Posterior cingulate gyrus (tissue), 11 donors: ENCODE data around the gene LSP1.

Source experiments
- DNase-seq, 10 donors: peaks; one replicate each; pipeline versions ENCODE4 v3.0.0 to v3.0.0-alpha.2; 2020 to 2021; ENCODE audit warnings: mixed read lengths in 3 of 10
- intact Hi-C: fragments of 100-400 bp; cut with DNase I; formaldehyde crosslinking; loops from one replicate; pipeline ENCODE4 v1.15.1; 2023

LSP1 gene

GRCh38 chr11:1931341-1932104 is 78.6 kb downstream of the LSP1 start:
- DNase-seq: peak in 3 of 10 donors; percentile 19 to 79 (median 58)
- intact Hi-C loops: no loop called here

DNA sequence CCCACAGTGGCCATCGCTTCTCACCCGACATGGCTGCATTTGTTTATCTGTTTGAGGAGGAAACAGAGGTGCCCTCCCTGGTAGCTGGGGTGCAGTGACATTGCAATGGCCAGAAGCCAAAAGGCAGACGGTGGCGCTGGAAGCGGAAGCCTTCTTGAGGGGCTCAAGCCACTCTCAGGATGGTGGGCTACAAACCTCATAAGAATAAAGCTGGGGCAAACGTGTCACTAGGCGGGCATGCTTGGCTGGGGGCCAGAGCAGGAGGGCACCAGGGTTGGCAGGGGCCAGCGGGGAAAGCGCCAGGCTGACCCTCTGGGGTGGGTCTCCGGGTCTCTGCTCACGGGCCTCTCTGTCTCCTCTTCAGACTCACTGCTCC is 79.2 kb downstream of the LSP1 start:
- DNase-seq: peak in 4 of 10 donors; percentile 9 to 83 (median 65)
- intact Hi-C loops: no loop called here

GRCh38 chr11:1932681-1933080 is 79.8 kb downstream of the LSP1 start:
- intact Hi-C loops: no loop called here
- no peak for DNase-seq

DNA sequence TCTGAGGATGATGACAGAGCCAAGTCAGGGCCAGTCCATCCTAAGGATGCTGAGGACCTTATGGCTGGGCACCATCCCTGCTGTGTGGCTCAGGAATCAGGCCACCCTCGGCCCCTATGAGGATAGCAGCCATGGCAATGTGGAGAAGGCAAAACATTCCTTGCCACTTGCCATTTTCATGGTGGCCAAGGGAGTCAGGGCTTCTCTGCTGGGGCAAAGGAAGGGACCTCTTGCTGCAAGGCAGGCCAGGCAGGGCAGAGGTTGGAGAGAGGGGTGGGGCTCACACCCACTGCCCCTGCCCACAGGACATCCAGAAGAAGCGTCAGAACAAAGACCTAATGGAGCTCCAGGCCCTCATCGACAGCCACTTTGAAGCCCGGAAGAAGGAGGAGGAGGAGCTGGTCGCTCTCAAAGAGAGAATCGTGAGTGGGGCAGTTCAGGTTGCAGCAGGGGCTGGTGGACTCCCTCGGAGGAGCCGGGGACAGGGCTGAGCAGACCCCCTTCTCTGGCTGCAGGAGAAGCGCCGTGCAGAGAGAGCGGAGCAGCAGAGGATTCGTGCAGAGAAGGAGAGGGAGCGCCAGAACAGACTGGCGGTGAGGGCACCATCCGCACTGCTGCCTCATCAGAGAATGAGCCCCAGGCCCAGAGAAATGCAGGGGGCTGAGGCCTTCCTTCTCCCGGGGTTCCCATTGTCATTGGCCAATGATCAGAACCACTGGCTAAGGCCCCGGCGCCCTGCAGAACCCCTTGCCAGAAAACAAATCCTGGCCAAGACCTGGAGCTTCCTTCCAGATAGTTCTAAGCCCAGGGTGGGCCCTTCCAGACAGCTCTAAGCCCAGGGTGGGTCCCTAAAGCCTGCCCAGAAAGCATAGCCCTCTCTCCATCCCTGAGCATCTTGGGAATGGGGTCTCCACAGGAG is 80.8 kb downstream of the LSP1 start:
- peak in 4 of 10 donors; percentile 13 to 60 (median 54) for DNase-seq
- intact Hi-C loops: no loop called here

DNA sequence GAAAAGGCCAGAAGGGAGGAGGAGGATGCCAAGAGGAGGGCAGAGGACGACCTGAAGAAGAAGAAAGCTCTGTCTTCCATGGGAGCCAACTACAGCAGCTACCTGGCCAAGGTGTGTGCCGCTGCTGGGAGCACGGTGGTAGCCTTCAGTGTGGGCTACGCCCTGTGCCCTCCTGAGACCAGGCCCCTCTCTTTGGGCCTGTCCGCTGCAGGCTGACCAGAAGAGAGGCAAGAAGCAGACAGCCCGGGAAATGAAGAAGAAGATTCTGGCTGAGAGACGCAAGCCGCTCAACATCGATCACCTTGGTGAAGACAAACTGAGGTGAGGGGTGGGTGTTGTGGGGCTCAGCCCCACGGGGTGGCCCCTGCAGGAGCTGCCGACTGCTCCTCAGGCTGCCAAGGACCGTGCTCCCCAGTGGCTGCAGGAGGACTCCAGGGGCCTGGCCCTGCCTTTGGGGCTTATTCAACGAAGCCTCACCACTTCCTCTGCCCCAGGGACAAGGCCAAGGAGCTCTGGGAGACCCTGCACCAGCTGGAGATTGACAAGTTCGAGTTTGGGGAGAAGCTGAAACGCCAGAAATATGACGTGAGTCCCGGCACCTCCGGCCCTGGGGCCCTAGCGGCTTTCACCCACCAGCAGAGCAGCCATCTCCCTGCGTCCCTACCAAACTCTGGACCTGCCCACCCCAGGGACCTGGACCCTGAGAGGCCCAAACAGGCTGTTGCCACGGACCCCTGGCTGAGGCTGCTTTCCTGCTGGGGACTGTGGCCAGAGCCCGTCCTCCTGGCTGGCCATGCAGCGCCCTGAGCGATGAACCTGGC is 81.7 kb downstream of the LSP1 start:
- DNase-seq: peak in 4 of 10 donors; percentile 9 to 72 (median 67)
- intact Hi-C loops: no loop called here

DNA sequence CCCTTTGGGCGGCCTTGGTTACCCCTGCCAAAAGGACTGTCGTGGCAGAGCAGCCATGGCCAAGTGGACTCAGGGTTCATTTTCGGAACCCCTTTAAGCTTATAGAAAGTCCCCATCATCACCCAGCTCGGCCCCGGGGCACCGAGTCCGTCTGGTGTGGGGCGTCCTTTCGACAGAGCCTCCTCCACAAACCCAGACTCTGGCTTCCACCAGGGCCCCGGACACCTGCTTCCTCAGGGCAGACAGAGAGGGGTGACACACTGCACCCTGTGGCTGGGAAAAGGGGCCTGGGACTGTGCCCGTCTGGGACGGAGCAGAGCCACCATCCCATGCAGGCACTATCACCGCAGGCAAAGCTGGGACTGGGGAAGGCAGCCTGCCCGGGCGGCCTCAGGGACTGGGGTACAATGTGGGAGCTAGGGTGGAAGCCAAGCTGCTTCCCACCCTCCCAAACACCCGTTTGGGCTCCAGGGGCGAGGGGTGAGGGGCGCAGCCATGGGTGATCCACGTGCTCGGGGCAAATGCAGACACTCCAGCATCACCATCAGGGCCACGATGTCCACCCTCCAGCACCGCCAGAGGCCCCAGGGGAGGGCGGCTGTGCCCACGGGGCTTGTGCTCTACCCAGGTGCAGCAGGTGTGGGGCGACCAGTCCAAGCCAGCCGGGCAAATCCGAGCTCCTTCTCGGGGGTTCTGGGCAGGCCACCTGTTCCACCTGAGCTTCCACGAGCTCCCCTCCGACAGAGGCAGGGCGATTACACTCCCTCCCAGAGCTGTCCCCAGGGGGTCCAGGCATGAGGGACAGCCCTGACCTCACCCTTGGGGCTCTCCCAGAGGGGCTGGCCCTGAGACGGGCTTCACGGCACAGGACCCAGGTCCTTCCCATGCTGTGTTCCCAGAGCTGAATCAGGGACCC is 82.5 kb downstream of the LSP1 start:
- intact Hi-C loops: no loop called here
- peak in 4 of 10 donors; percentile 22 to 76 (median 71) for DNase-seq

DNA sequence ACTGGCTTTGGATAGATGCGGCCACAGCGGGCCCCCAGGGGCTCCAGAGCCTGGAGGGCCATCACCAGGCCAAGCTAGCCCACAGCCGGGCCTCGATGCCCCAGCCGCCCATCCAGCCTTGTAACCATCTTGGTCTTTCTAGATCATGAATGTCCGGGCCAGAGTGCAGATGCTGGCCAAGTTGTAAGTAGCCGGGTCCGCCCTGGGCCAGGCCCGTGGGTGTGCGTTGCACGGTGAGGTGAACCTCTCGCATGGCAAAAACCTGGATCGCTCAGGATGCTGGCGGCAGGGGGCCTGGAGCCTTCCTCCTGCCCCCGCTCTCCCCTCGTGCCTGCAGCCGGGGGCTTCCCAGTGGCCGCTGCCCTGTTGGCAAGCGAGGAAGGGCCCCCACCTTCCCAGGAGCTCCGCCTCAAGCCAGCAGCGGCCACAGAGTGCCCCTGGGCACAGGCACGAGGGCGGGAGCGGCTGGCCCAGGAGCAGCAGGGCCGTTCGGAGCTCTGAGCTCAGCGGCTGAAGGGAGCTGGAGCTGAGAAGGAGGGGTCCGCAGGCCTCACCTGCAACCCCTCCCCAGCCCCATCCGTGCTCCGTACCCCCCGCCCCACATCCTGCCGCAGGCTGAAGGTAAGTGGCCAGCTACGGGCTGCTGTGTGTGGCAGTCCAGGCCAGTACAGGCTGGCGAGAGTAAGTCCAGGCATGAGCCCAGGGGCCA is 83.3 kb downstream of the LSP1 start:
- peak in 4 of 10 donors; percentile 1 to 66 (median 38) for DNase-seq
- intact Hi-C loops: no loop called here

GRCh38 chr11:1936781-1937615 is 84.1 kb downstream of the LSP1 start:
- DNase-seq: peak in 5 of 10 donors; percentile 5 to 72 (median 64)
- intact Hi-C loops: no loop called here

DNA sequence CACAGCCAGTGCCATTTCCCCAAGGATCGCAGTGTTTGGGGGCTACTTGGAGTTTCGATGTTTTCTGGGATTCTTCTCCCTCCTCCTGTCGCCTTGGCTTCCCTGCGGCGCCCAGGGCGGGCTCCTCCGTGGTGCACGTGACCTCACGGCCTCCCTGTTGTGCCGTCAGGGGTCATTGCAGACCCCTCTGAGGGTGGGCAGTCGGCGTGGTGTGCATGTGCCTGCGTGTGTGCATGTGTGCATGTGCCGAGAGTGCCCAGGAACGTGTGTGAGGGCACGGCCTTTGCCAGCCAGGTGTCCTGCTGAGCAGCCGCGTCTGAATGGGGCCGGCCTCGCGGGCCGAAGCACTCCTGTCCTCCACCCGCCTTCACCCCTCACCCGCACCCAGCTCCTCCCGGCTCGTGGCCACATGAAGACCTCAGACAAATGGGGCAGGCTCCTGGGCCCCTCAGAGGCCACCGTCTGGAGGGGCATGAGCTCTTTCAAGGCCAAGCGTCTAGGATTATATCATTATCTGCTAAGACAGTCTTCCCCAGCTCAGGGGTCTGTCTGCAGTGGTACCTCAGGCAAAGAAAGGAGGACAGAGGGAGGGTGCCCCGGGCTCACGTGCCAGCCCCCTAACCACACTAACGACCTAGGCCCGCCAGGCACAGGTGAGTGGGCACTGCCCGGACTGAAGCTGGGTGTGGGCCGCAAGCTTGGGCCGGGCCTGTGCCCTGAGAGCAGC is 84.9 kb downstream of the LSP1 start:
- DNase-seq: peak in 4 of 10 donors; percentile 12 to 82 (median 59)
- intact Hi-C loops: loop anchor here (1.0 kb wide), 1 partner anchor 26 kb away; no protein-coding TSS in a partner anchor

DNA sequence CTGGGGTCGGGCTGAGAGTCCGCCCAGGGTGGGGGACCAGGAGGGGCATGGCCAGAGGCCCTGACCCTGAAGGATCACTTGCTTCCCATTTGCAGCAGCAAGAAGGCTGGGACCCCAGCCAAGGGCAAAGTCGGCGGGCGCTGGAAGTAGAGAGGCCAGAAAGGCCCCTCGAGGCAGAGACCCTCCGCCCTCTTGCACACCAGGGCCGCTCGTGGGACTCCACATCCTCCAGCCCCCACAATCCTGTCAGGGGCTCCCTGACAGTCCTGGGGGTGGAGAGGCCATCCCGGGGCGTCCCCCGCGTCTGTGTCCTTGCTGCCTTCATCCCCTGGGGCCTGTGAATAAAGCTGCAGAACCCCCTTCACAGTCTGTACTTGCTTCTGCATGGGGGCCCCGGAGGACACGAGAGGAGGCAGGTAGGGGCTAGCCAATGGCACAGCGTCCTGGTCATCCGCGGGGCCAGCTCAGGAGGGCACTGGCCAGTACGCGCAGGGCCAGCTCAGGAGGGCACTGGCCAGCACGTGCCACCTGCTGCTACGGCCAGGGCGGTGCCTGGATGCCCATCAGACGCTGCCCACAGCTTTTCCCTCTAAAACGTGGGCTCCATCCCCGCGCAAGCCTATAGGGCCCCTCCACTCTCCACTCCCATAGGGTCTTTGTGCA is 85.6 kb downstream of the LSP1 start:
- intact Hi-C loops: loop anchor here (1.0 kb wide), 1 partner anchor 27 kb away; no protein-coding TSS in a partner anchor
- DNase-seq: peak in 6 of 10 donors; percentile 3 to 82 (median 37)

DNA sequence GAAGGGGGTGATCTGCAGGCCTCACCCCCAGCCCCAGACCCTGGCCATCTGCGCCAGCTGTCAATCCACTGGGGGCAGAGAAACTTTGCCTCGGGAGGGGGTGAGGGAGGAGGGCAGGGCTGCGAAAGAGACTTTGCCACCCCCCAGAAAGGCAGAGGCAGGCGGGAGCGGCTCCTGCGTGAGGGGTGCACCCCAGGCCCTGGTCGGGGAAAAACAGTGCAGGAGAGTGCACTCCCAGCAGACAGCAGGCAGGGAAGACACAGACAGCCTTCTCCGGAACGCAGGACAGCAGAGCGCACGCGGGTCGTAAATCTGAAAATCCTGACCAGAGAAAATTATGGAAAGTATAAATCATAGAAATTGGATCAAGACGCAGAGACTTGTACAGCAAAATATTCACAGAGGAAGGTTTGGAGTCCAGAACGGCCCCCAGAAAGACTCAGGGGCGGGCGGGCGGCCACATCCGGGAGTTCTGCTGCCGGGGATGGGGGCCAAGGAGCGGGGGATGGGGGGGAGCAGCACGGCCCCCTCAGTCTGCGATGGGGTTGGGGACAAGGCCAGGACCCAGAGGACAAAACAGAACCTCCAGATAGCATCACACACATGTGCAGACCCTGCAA is 86.2 kb downstream of the LSP1 start:
- intact Hi-C loops: no loop called here
- DNase-seq: peak in 6 of 10 donors; percentile 0 to 68 (median 22)

DNA sequence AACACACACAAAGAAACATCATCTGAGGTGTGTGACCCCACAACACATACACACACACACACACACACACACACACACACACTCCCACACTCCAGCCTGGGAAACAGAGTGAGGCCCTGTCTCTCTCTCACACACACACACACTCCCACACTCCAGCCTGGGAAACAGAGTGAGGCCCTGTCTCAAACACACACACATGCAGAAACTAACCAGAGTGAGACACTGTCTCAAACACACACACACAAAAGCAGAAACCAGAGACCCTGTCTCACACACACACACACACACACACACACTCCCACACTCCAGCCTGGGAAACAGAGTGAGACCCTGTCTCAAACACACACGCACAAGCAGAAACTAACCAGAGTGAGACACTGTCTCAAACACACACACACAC is 86.9 kb downstream of the LSP1 start:
- peak in 6 of 10 donors; percentile 1 to 60 (median 28) for DNase-seq
- intact Hi-C loops: loop anchor here (5.0 kb wide), 2 partner anchors 42 to 242 kb away; partner anchors contain the start of gene KRTAP5-6
